ENCODE measurements around the gene MGRN1.

Gene MGRN1

DNA sequence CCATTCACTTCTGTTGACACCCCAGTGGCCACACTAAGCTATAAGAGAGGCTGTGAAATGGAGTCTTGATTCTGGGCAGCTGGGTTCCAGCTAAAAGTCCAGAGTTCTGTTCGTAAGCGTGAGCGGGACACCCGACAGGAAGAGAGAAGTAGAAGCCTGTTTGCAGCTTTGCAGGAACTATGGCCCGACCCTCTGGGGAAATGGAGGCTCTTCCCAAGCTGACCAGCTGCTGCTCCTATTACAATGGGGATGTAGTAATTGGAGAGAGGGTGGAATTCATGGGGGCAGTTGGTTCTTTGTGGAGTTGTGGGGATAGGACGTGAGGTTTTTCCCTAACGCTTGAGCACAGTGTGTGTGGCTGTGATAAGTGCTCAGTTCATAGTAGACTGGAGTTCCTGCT, 38.3 kb upstream of the MGRN1 start:
- TF ChIP-seq, protein P1, sequence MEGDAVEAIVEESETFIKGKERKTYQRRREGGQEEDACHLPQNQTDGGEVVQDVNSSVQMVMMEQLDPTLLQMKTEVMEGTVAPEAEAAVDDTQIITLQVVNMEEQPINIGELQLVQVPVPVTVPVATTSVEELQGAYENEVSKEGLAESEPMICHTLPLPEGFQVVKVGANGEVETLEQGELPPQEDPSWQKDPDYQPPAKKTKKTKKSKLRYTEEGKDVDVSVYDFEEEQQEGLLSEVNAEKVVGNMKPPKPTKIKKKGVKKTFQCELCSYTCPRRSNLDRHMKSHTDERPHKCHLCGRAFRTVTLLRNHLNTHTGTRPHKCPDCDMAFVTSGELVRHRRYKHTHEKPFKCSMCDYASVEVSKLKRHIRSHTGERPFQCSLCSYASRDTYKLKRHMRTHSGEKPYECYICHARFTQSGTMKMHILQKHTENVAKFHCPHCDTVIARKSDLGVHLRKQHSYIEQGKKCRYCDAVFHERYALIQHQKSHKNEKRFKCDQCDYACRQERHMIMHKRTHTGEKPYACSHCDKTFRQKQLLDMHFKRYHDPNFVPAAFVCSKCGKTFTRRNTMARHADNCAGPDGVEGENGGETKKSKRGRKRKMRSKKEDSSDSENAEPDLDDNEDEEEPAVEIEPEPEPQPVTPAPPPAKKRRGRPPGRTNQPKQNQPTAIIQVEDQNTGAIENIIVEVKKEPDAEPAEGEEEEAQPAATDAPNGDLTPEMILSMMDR (IDR thresholded peaks at IDR 0.05; ENCODE audit: low read depth, low read length): no peak
- in situ Hi-C loops (cut with HindIII; ENCODE audit: low sequenced_read_pairs): no loop called here

DNA sequence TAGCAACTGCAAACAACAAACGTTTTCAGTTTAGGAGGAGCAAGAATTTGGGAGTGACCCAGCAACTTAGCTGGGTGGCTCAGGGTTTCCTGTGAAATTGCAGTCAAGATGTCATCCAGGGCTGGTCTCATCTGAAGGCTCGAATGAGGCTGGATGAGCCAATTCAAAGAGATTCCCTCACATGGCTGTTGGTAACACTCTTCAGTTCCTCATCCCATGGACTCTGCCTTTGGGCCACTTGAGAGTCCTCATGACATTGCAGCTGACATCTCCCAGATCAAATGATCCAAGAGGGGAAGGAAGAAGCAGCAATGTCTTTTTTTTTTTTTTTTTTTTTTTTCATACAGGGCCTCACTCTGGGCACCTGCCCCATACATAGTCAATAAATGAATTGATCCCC, 36.2 kb upstream of the MGRN1 start:
- DNase-seq (ENCODE audit: low read depth, low spot score): no peak
- in situ Hi-C loops (cut with HindIII; ENCODE audit: low sequenced_read_pairs): no loop called here
- no peak overlapping the region for H3K4me3 ChIP-seq (ENCODE audit: low read depth, low read length)
- TF ChIP-seq, protein P1 (IDR thresholded peaks at IDR 0.05; ENCODE audit: low read depth, low read length): no peak

More for the DNA sequence above, 38.3 kb upstream of the MGRN1 start:
- DNase-seq (ENCODE audit: low read depth, low spot score): no peak
- no peak overlapping the region for H3K4me3 ChIP-seq (ENCODE audit: low read depth, low read length)

DNA sequence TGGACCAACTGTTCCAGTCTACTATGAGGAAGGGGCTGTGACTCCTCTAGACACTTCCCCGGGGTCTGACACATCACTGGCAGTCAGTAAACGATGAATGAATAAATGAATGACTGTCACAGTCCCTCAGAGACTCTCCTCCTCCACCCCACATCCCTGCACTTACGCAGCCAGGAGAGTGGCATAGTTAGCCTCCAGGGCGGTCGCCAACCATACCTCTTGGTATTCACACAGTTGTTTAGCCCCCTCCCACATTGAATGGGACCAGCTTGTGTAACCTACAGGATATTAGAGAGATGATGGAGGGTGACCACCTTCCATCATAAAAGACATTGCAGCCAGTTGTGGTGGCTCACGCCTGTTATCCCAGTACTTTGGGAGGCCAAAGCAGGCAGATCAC, 35.7 kb upstream of the MGRN1 start:
- TF ChIP-seq, protein P1 (IDR thresholded peaks at IDR 0.05; ENCODE audit: low read depth, low read length): no peak
- DNase-seq (ENCODE audit: low read depth, low spot score): no peak

DNA sequence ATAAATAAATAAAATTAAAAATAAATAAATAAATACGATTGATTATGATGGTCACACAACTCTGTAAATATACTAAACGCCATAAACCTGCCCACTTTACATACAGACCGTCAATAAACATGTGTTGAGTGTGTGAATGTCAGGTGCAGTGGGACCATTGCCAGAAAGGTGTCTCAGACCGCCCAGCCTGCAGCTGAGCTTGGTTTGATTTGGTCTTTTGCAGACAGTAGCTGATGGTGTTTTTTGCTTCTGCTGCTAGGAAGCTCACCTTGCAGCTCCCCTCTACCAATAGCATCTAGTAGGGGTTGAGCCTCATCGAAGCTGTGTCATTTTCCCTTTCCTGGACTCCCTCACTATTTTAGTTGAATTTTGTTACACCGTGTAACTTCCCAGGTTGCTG, 33.4 kb upstream of the MGRN1 start:
- TF ChIP-seq, protein P1 (IDR thresholded peaks at IDR 0.05; ENCODE audit: low read depth, low read length): no peak
- DNase-seq (ENCODE audit: low read depth, low spot score): no peak
- no peak overlapping the region for H3K4me3 ChIP-seq (ENCODE audit: low read depth, low read length)
- in situ Hi-C loops (cut with HindIII; ENCODE audit: low sequenced_read_pairs): no loop called here

More for the DNA sequence above, 35.7 kb upstream of the MGRN1 start:
- no peak overlapping the region for H3K4me3 ChIP-seq (ENCODE audit: low read depth, low read length)
- in situ Hi-C loops (cut with HindIII; ENCODE audit: low sequenced_read_pairs): no loop called here

DNA sequence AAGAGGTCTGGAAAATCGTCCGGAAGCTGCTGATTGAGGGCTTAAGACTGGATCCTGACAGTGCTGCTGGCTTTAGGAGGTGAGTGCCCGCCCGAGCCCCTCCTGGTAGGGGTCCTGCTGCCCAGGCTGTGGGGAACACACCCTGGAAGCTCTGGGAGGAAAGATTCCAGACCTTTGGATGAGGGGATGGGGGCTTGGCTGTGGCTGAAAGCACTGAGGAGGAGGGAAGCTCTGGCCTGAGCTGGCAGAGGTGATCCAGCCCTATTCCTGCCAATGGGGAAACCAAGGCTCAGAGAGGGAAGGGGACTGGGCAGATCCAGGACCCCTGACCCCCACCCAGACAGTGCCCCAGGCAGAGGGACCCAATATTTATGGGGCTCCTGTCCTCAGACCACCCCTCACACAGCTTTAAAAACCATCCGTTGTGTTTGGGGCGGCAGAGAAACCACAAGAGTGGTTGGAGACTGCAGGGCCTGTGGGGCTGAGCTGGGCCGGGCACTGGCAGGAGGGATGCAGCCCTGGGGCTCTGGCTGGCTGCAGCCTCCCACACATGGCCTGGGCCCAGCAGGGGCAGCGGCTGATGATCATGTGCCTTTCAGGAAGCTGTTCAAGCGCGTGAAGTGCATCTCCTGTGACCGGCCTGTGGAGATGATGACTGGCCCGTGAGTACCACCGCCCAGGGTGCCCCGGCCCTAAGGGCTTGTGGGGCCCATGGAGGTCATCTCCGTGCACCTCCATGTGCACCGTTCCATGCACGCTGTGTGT, 32.7 kb upstream of the MGRN1 start:
- in situ Hi-C loops (cut with HindIII; ENCODE audit: low sequenced_read_pairs): no loop called here
- no peak overlapping the region for H3K4me3 ChIP-seq (ENCODE audit: low read depth, low read length)

DNA sequence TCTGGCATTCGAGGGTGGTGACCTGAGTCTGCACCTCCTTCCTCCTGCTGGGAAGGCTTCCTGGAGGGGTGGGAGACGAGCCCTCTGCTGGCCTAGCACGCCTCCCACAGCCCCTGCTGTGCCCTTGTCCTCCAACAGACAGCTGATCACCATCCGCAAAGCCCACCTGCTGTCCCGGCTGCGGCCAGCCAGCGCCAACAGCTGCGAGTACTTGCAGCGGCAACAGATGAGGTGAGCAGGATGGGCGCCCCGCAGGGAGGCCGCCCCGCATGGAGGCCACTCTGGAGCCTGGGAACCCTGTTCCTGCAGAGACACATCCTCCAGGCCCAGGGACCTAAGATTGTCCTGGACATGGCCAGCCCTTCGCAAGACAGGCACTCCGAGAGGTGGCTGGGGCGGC, 31.5 kb upstream of the MGRN1 start:
- in situ Hi-C loops (cut with HindIII; ENCODE audit: low sequenced_read_pairs): no loop called here
- H3K4me3 ChIP-seq (ENCODE audit: low read depth, low read length): no peak overlapping the region
- peak; percentile 41 for DNase-seq (ENCODE audit: low read depth, low spot score)
- TF ChIP-seq, protein P1 (IDR thresholded peaks at IDR 0.05; ENCODE audit: low read depth, low read length): no peak

More for the DNA sequence above, 32.7 kb upstream of the MGRN1 start:
- no peak for DNase-seq (ENCODE audit: low read depth, low spot score)
- TF ChIP-seq, protein P1 (IDR thresholded peaks at IDR 0.05; ENCODE audit: low read depth, low read length): no peak

All from astrocyte of the spinal cord (primary cell).